ENCODE results near the gene EBP. TPM values are rescaled to one million over a fixed set of nuclear protein-coding genes. Genes with fewer than 3 reads are reported as not detected.

The EBP gene
- polyA plus RNA-seq, 1 donor (not counting 4 experiments of a cell fraction or from before 2014, with no cell fraction given), result 194 TPM

DNA sequence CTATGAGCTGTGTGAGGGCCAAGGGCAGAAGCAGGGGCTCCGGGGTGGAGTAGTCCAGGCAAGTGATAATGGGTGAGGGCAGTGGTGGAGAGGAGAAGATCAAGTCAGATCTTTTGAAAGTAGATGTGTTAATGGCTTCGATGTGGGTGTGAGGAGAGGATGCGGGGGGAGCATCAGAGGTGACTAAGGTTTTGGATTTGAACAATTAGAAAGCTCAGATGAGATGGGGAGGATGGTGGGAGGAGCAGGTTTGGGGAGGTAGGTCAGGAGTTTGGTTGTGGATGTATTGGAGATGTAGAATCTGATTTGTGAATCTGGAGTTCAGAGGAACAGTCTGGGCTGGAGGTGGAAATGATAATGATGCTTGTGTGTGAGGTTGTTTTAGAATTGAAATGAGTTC, 41.0 kb upstream of the EBP start:
- dilution Hi-C loops (cut with MboI; ENCODE audit: extremely low pct_ligation_motif_present, low sequenced_read_pairs), result no loop called here
- no peaks in the 10 kb centered on the region for H3K4me1 ChIP-seq (ENCODE audit: control insufficient read depth, extremely low read depth, insufficient read depth, low read length)
- no peak overlapping the region for H3K9ac ChIP-seq (ENCODE audit: control insufficient read depth, extremely low read depth, insufficient read depth, low read length)

GRCh38 chrX:48482526-48482925, 39.1 kb upstream of the EBP start:
- peaks cover 3 to 7% of the 10 kb centered on the region in 2 experiments for H3K36me3 ChIP-seq (ENCODE audit: control insufficient read depth in 2 of 2, extremely low read depth in 1 of 2, insufficient read depth in 2 of 2, low read length in 2 of 2)
- H4K20me1 ChIP-seq (ENCODE audit: control insufficient read depth, extremely low read depth, insufficient read depth, low read length), result no peaks in the 10 kb centered on the region
- dilution Hi-C loops (cut with MboI; ENCODE audit: extremely low pct_ligation_motif_present, low sequenced_read_pairs), result no loop called here
- H3K9me1 ChIP-seq (ENCODE audit: control insufficient read depth, extremely low read depth, insufficient read depth, low read length), result no peaks in the 10 kb centered on the region
- TF ChIP-seq, protein P1, sequence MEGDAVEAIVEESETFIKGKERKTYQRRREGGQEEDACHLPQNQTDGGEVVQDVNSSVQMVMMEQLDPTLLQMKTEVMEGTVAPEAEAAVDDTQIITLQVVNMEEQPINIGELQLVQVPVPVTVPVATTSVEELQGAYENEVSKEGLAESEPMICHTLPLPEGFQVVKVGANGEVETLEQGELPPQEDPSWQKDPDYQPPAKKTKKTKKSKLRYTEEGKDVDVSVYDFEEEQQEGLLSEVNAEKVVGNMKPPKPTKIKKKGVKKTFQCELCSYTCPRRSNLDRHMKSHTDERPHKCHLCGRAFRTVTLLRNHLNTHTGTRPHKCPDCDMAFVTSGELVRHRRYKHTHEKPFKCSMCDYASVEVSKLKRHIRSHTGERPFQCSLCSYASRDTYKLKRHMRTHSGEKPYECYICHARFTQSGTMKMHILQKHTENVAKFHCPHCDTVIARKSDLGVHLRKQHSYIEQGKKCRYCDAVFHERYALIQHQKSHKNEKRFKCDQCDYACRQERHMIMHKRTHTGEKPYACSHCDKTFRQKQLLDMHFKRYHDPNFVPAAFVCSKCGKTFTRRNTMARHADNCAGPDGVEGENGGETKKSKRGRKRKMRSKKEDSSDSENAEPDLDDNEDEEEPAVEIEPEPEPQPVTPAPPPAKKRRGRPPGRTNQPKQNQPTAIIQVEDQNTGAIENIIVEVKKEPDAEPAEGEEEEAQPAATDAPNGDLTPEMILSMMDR (optimal IDR thresholded peaks at IDR 0.05 in 1 of 3, IDR thresholded peaks at IDR 0.05 in 1 of 3, conservative IDR thresholded peaks at IDR 0.05 in 1 of 3; ENCODE audit: extremely low read depth in 1 of 3, insufficient read depth in 2 of 3, low read length in 3 of 3), result no peak
- no peak for TF ChIP-seq EZH2 (IDR thresholded peaks at IDR 0.05; ENCODE audit: low read length)
- H3K4me1 ChIP-seq (ENCODE audit: control insufficient read depth, extremely low read depth, insufficient read depth, low read length), result peaks cover 2% of the 10 kb centered on the region
- DNase-seq (ENCODE audit: low read depth, low spot score) (no peak), FAIRE-seq (no peak)
- no peaks in the 10 kb centered on the region for H3K9me3 ChIP-seq (ENCODE audit: control insufficient read depth, low read depth, low read length)
- peaks cover 20% of the 10 kb centered on the region for H3K79me2 ChIP-seq (ENCODE audit: control insufficient read depth, insufficient read depth, low read length)
- H2AFZ ChIP-seq (ENCODE audit: control insufficient read depth, low read length), result no peak overlapping the region
- H3K9ac ChIP-seq (ENCODE audit: control insufficient read depth, extremely low read depth, insufficient read depth, low read length), result no peak overlapping the region
- H3K4me3 ChIP-seq (ENCODE audit: control insufficient read depth in 2 of 3, extremely low read depth in 1 of 3, insufficient read depth in 2 of 3, low read depth in 1 of 3, low read length in 3 of 3), result no peak overlapping the region
- no peak overlapping the region for H3K4me2 ChIP-seq (ENCODE audit: control insufficient read depth, extremely low read depth, insufficient read depth, low read depth, low read length)
- H3K27me3 ChIP-seq (ENCODE audit: control insufficient read depth, extremely low read depth, insufficient read depth, low read length), result no peaks in the 10 kb centered on the region
- H3K27ac ChIP-seq (ENCODE audit: control insufficient read depth, insufficient read depth, low read length), result no peak overlapping the region

More for the DNA sequence above, 41.0 kb upstream of the EBP start:
- H3K27ac ChIP-seq (ENCODE audit: control insufficient read depth, insufficient read depth, low read length), result no peak overlapping the region
- FAIRE-seq (no peak), DNase-seq (ENCODE audit: low read depth, low spot score) (no peak)
- H3K36me3 ChIP-seq (ENCODE audit: control insufficient read depth in 2 of 2, extremely low read depth in 1 of 2, insufficient read depth in 2 of 2, low read length in 2 of 2), result peaks cover 3 to 7% of the 10 kb centered on the region in 2 experiments
- no peak overlapping the region for H2AFZ ChIP-seq (ENCODE audit: control insufficient read depth, low read length)
- TF ChIP-seq, protein P1 (optimal IDR thresholded peaks at IDR 0.05 in 1 of 3, IDR thresholded peaks at IDR 0.05 in 1 of 3, conservative IDR thresholded peaks at IDR 0.05 in 1 of 3; ENCODE audit: extremely low read depth in 1 of 3, insufficient read depth in 2 of 3, low read length in 3 of 3), result no peak
- no peak for TF ChIP-seq EZH2 (IDR thresholded peaks at IDR 0.05; ENCODE audit: low read length)
- H3K9me1 ChIP-seq (ENCODE audit: control insufficient read depth, extremely low read depth, insufficient read depth, low read length), result no peaks in the 10 kb centered on the region
- H4K20me1 ChIP-seq (ENCODE audit: control insufficient read depth, extremely low read depth, insufficient read depth, low read length), result no peaks in the 10 kb centered on the region
- H3K27me3 ChIP-seq (ENCODE audit: control insufficient read depth, extremely low read depth, insufficient read depth, low read length), result no peaks in the 10 kb centered on the region
- peaks cover 35% of the 10 kb centered on the region for H3K79me2 ChIP-seq (ENCODE audit: control insufficient read depth, insufficient read depth, low read length)
- no peak overlapping the region for H3K4me2 ChIP-seq (ENCODE audit: control insufficient read depth, extremely low read depth, insufficient read depth, low read depth, low read length)
- H3K9me3 ChIP-seq (ENCODE audit: control insufficient read depth, low read depth, low read length), result no peaks in the 10 kb centered on the region
- H3K4me3 ChIP-seq (ENCODE audit: control insufficient read depth in 2 of 3, extremely low read depth in 1 of 3, insufficient read depth in 2 of 3, low read depth in 1 of 3, low read length in 3 of 3), result no peak overlapping the region
